Endothelial cell of umbilical vein (primary cell): ENCODE measurements around the gene KCNH1.

Experiments
- CTCF ChIP-seq, 2 donors: IDR thresholded peaks; 1 replicate in 1 of 2; 2 replicates in 1 of 2; pipeline ENCODE4 v1.5.1; 2011; ENCODE audit warnings: low read length in 2 of 2, mild to moderate bottlenecking in 2 of 2, moderate library complexity in 2 of 2, control low read depth in 1 of 2, inconsistent platforms in 1 of 2, low read depth in 1 of 2; ENCODE audit not compliant: insufficient read depth in 1 of 2; ENCODE audit errors: extremely low read depth in 1 of 2
- EZH2 ChIP-seq: IDR thresholded peaks from 2 replicates; pipeline ENCODE4 v1.6.1; 2012; ENCODE audit warnings: borderline replicate concordance, low read depth, mild to moderate bottlenecking, moderate library complexity, low read length, inconsistent platforms; ENCODE audit not compliant: severe bottlenecking
- POLR2AphosphoS5 ChIP-seq: IDR thresholded peaks from 2 replicates; pipeline ENCODE4 v1.6.1; 2012; ENCODE audit warnings: low read depth, mild to moderate bottlenecking, control low read depth, low read length, moderate library complexity; ENCODE audit not compliant: insufficient read depth

- TF ChIP-seq EZH2, result no peak
- no peak for TF ChIP-seq CTCF (IDR thresholded peaks at IDR 0.05; ENCODE audit: extremely low read depth in 1 of 2, insufficient read depth in 1 of 2, low read depth in 1 of 2, low read length in 2 of 2)
- TF ChIP-seq POLR2AphosphoS5, result no peak
Observed at GRCh38 chr1:210727709-210728108, 406.2 kb downstream of the KCNH1 start.
